HEK293 (cell line): ENCODE measurements around the gene PGGT1B.

Source experiments
- CTCF ChIA-PET: fragments of 350-600 bp; formaldehyde crosslinking; extraction: SDS; loops from one replicate; lab custom pipeline; 2021; ENCODE audit warnings: antibody characterized with exemption; lab: Yijun Ruan, JAX
- POLR2A ChIA-PET: fragments of 300-600 bp; formaldehyde crosslinking; extraction: SDS; loops from one replicate; lab custom pipeline; 2020; ENCODE audit warnings: antibody characterized with exemption, inconsistent platforms; lab: Yijun Ruan, JAX
- H3K27ac ChIP-seq: fragments of 200-500 bp; sonication (Bioruptor generic); 2 replicates; pipeline ENCODE4 v1.5.1; 2014; ENCODE audit warnings: low read depth, low read length, control low read depth, inconsistent platforms; ENCODE audit errors: extremely low read depth
- H3K36me3 ChIP-seq, 2 experiments: fragments of 200-500 bp in 1 of 2; sonication (Bioruptor generic) in 1 of 2; 1 replicate in 1 of 2; 2 replicates in 1 of 2; pipeline ENCODE4 v1.5.1; 2014 to 2017; ENCODE audit warnings: inconsistent platforms in 2 of 2, low read length in 2 of 2; ENCODE audit not compliant: control insufficient read depth in 2 of 2, insufficient read depth in 1 of 2
- H3K4me1 ChIP-seq: fragments of 200-500 bp; sonication (Bioruptor generic); 2 replicates; pipeline ENCODE4 v1.5.1; 2014; ENCODE audit warnings: mild to moderate bottlenecking, low read length, inconsistent platforms; ENCODE audit not compliant: control insufficient read depth, insufficient read depth
- H3K4me3 ChIP-seq: 2 replicates; pipeline ENCODE4 v1.5.1; 2011; ENCODE audit warnings: low read depth, mild to moderate bottlenecking, control low read depth, low read length, moderate library complexity
- H3K9me3 ChIP-seq: fragments of 200-500 bp; sonication (Bioruptor generic); 2 replicates; pipeline ENCODE4 v1.5.1; 2014; ENCODE audit warnings: low read depth, low read length, inconsistent platforms; ENCODE audit not compliant: control insufficient read depth, insufficient read depth
- HOXD13 ChIP-seq: sonication (generic); formaldehyde crosslinking; IDR thresholded peaks from 2 replicates; pipeline ENCODE4 v1.8.0; 2022; ENCODE audit warnings: missing genetic modification reagents, borderline replicate concordance
- IKZF3 ChIP-seq: fragments of 450-650 bp; IDR thresholded peaks from 2 replicates; pipeline ENCODE4 v1.5.0; 2018; ENCODE audit warnings: missing biosample characterization, mild to moderate bottlenecking, missing genetic modification characterization, moderate library complexity
- KLF1 ChIP-seq: fragments of 450-650 bp; formaldehyde crosslinking; IDR thresholded peaks from 2 replicates; pipeline ENCODE4 v1.5.1; 2016; ENCODE audit warnings: missing biosample characterization, missing genetic modification characterization
- KLF10 ChIP-seq: fragments of 450-650 bp; IDR thresholded peaks from 2 replicates; pipeline ENCODE4 v1.5.1; 2018; ENCODE audit warnings: missing biosample characterization, mild to moderate bottlenecking, missing genetic modification characterization
- KLF9 ChIP-seq: fragments of 450-650 bp; formaldehyde crosslinking; IDR thresholded peaks from 2 replicates; pipeline ENCODE4 v1.5.1; 2016; ENCODE audit warnings: missing biosample characterization, missing genetic modification characterization, low read depth
- PATZ1 ChIP-seq: fragments of 450-650 bp; formaldehyde crosslinking; IDR thresholded peaks from 2 replicates; pipeline ENCODE4 v1.5.1; 2016; ENCODE audit warnings: missing biosample characterization, missing genetic modification characterization
- ZBTB11 ChIP-seq: fragments of 450-650 bp; formaldehyde crosslinking; conservative IDR thresholded peaks from 2 replicates; pipeline ENCODE4 v1.5.1; 2016; ENCODE audit warnings: low read depth, missing biosample characterization, missing genetic modification characterization
- ZNF2 ChIP-seq: fragments of 450-650 bp; formaldehyde crosslinking; IDR thresholded peaks from 2 replicates; pipeline ENCODE4 v1.5.1; 2016; ENCODE audit warnings: missing biosample characterization, missing genetic modification characterization
- ZNF302 ChIP-seq: fragments of 450-650 bp; formaldehyde crosslinking; IDR thresholded peaks from 2 replicates; pipeline ENCODE4 v1.5.1; 2016; ENCODE audit warnings: missing biosample characterization, missing genetic modification characterization, low read depth
- ZNF335 ChIP-seq: fragments of 450-650 bp; formaldehyde crosslinking; conservative IDR thresholded peaks from 2 replicates; pipeline ENCODE4 v1.5.1; 2016; ENCODE audit warnings: missing biosample characterization, missing genetic modification characterization
- ZNF366 ChIP-seq: fragments of 450-650 bp; formaldehyde crosslinking; conservative IDR thresholded peaks from 2 replicates; pipeline ENCODE4 v1.5.1; 2016; ENCODE audit warnings: missing biosample characterization, missing genetic modification characterization
- ZNF513 ChIP-seq: fragments of 450-650 bp; IDR thresholded peaks from 2 replicates; pipeline ENCODE4 v1.5.1; 2018; ENCODE audit warnings: missing biosample characterization, missing genetic modification characterization
- ZNF626 ChIP-seq: fragments of 450-650 bp; sonication (Bioruptor Pico); formaldehyde crosslinking; IDR thresholded peaks from 2 replicates; pipeline ENCODE4 v1.5.1; 2018; ENCODE audit warnings: missing biosample characterization, missing genetic modification characterization, inconsistent platforms
- ZSCAN30 ChIP-seq: fragments of 450-650 bp; IDR thresholded peaks from 2 replicates; pipeline ENCODE4 v1.5.1; 2018; ENCODE audit warnings: missing biosample characterization, mild to moderate bottlenecking, missing genetic modification characterization, moderate library complexity

PGGT1B gene

GRCh38 chr5:115179394-115180164 lies 83.1 kb downstream of the PGGT1B start:
- H3K36me3 ChIP-seq = no peaks in the 10 kb centered on the region
- TF ChIP-seq ZNF626 = no peak
- peak; percentile 23; the same call in 1 of the 2 replicates for TF ChIP-seq KLF9 (tag by site-specific recombination)
- TF ChIP-seq ZNF335 (tag by site-specific recombination) = peak; percentile 82
- peak; percentile 32; the same call in 1 of the 2 replicates for TF ChIP-seq KLF1
- TF ChIP-seq, all 188 proteins: peak for 3
- Histone ChIP-seq H3K9me3 (no peaks in the 10 kb centered on the region), H3K4me3 (peak overlapping the region; percentile 51), H3K4me1 (0 out of 2 replicates have a peak, but pooled peaks cover 2% of the 10 kb centered on the region), H3K27ac (no peak overlapping the region)
- ChIA-PET POLR2A (interaction anchor here (1.1 kb wide), 1 partner anchor 10 kb away, joined by 5 read pairs; the partner anchor contains the start of gene TRIM36), CTCF (interaction anchor here (0.6 kb wide), 1 partner anchor 1714 kb away, joined by 5 read pairs; no protein-coding TSS in a partner anchor)

GRCh38 chr5:115179030-115179393 lies 83.7 kb downstream of the PGGT1B start:
- Histone ChIP-seq H3K4me3 (no peak overlapping the region), H3K36me3 (no peaks in the 10 kb centered on the region), H3K4me1 (0 out of 2 replicates have a peak, but pooled peaks cover 2% of the 10 kb centered on the region), H3K27ac (no peak overlapping the region), H3K9me3 (no peaks in the 10 kb centered on the region)
- TF ChIP-seq IKZF3 (tag by site-specific recombination) (0 out of 2 replicates have a peak, but pooled peaks have one; percentile 25), ZNF302 (tag by site-specific recombination) (no peak)
- ChIA-PET POLR2A (no interaction called here), CTCF (no interaction called here)

- H3K4me1 ChIP-seq = peaks cover 4% of the 10 kb centered on the region; the same call in 1 of the 2 replicates
- 0 out of 2 replicates have a peak, but pooled peaks have one; percentile 2 for TF ChIP-seq ZBTB11 (tag by site-specific recombination)
- TF ChIP-seq HOXD13 (CRISPR knock-in tag) = no peak
- TF ChIP-seq ZNF2 = 0 out of 2 replicates have a peak, but pooled peaks have one; percentile 35
- TF ChIP-seq, all 188 proteins: peak for 2
- Histone ChIP-seq H3K9me3 (no peaks in the 10 kb centered on the region), H3K36me3 (peaks cover 0 to 3% of the 10 kb centered on the region in 2 experiments; a peak in 1 of 3 replicates), H3K27ac (peak overlapping the region; percentile 60; the same call in 1 of the 2 replicates), H3K4me3 (peak overlapping the region; percentile 94)
- ChIA-PET POLR2A (interaction anchor here (0.8 kb wide), 1 partner anchor 454 kb away, joined by 3 read pairs; no protein-coding TSS in a partner anchor), CTCF (interaction anchor here (0.7 to 1.1 kb wide), 2 partner anchors 10 to 70 kb away, joined by 3 to 4 read pairs; no protein-coding TSS in a partner anchor)
Observed at GRCh38 chr5:115170929-115171510, 91.7 kb downstream of the PGGT1B start.

GRCh38 chr5:115170134-115170928 lies 92.3 kb downstream of the PGGT1B start:
- H3K27ac ChIP-seq = peak overlapping the region; percentile 60; the same call in 1 of the 2 replicates
- no peaks in the 10 kb centered on the region for H3K9me3 ChIP-seq
- CTCF ChIA-PET = interaction anchor here (0.7 kb wide), 1 partner anchor 69 kb away, joined by 4 read pairs; no protein-coding TSS in a partner anchor
- H3K36me3 ChIP-seq = peaks cover 0 to 3% of the 10 kb centered on the region in 2 experiments; a peak in 1 of 3 replicates
- peaks cover 4% of the 10 kb centered on the region; the same call in 1 of the 2 replicates for H3K4me1 ChIP-seq
- POLR2A ChIA-PET = interaction anchor here (0.7 to 1.1 kb wide), 3 partner anchors 10 to 126 kb away, joined by 3 to 6 read pairs (median 5); partner anchors contain the start of gene CCDC112
- H3K4me3 ChIP-seq = peak overlapping the region; percentile 94
- TF ChIP-seq PATZ1 = peak; percentile 63
- peak; percentile 36; the same call in 1 of the 2 replicates for TF ChIP-seq KLF10 (tag by site-specific recombination)
- TF ChIP-seq ZSCAN30 (tag by site-specific recombination) = peak; percentile 80; the same call in 1 of the 2 replicates
- no peak for TF ChIP-seq ZNF513
- no peak for TF ChIP-seq ZNF366 (tag by site-specific recombination)
